ENCODE results near the gene C4orf50. TPM values are rescaled to one million over a fixed set of nuclear protein-coding genes. Genes with fewer than 3 reads are reported as not detected.

C4orf50 gene
- total and polyA plus RNA-seq, 2 donors (not counting 1 experiment from before 2014, with no cell fraction given): 0.02 TPM; not detected in 1

GRCh38 chr4:5921101-5921980 lies 96.9 kb downstream of the C4orf50 start:
- no peaks in the 10 kb centered on the region for H3K9me3 Mint-ChIP-seq (ENCODE audit: insufficient read depth)
- H3K79me2 ChIP-seq (ENCODE audit: control insufficient read depth, insufficient read depth, low read length): no peaks in the 10 kb centered on the region
- H3K27me3 ChIP-seq (replicated peaks in 1 of 4; ENCODE audit: control extremely low read depth in 1 of 4, control insufficient read depth in 3 of 4, insufficient read depth in 4 of 4, low read length in 3 of 4): peaks cover 0 to 10% (median 2%) of the 10 kb centered on the region in 4 experiments
- no peak overlapping the region for H3K27ac ChIP-seq (ENCODE audit: low read length in 2 of 2)
- peaks cover 24% of the 10 kb centered on the region for H3K27me3 Mint-ChIP-seq
- peaks cover 4 to 16% of the 10 kb centered on the region in 2 donors for H3K4me1 ChIP-seq (ENCODE audit: control insufficient read depth in 2 of 2, insufficient read depth in 2 of 2, low read length in 2 of 2)
- WGBS (ENCODE audit: insufficient coverage): 55% methylated on average over 11 of the region's 16 CpGs
- no peak overlapping the region for H2AFZ ChIP-seq (ENCODE audit: insufficient read depth, low read depth, low read length, poor library complexity, severe bottlenecking)
- H3K9me3 ChIP-seq (ENCODE audit: control extremely low read depth in 1 of 3, control insufficient read depth in 2 of 3, insufficient read depth in 1 of 3, low read length in 2 of 3): peaks cover 0 to 22% (median 0%) of the 10 kb centered on the region in 3 donors
- intact Hi-C loops (cut with micrococcal nuclease): no loop called here
- TF ChIP-seq EZH2 (IDR thresholded peaks at IDR 0.05; ENCODE audit: borderline replicate concordance, insufficient read depth, low read depth, low read length, poor library complexity, severe bottlenecking): no peak
- TF ChIP-seq, protein P1, sequence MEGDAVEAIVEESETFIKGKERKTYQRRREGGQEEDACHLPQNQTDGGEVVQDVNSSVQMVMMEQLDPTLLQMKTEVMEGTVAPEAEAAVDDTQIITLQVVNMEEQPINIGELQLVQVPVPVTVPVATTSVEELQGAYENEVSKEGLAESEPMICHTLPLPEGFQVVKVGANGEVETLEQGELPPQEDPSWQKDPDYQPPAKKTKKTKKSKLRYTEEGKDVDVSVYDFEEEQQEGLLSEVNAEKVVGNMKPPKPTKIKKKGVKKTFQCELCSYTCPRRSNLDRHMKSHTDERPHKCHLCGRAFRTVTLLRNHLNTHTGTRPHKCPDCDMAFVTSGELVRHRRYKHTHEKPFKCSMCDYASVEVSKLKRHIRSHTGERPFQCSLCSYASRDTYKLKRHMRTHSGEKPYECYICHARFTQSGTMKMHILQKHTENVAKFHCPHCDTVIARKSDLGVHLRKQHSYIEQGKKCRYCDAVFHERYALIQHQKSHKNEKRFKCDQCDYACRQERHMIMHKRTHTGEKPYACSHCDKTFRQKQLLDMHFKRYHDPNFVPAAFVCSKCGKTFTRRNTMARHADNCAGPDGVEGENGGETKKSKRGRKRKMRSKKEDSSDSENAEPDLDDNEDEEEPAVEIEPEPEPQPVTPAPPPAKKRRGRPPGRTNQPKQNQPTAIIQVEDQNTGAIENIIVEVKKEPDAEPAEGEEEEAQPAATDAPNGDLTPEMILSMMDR (IDR thresholded peaks at IDR 0.05): no peak
- H3K4me2 ChIP-seq (replicated peaks; ENCODE audit: low read depth, low read length, poor library complexity, severe bottlenecking): no peak overlapping the region
- H3K9ac ChIP-seq (ENCODE audit: low read length): no peak overlapping the region
- peaks cover 9% of the 10 kb centered on the region for H3K4me1 Mint-ChIP-seq
- DNase-seq (no peak), ATAC-seq (ENCODE audit: low read depth) (no peak)
- no peak overlapping the region for H3K27ac Mint-ChIP-seq
- no peak overlapping the region for H3K4me3 Mint-ChIP-seq
- no peak overlapping the region for H3K4me3 ChIP-seq (ENCODE audit: control extremely low read depth in 1 of 5, extremely low read depth in 1 of 5, insufficient read depth in 1 of 5, low read depth in 2 of 5, low read length in 4 of 5)
- no peaks in the 10 kb centered on the region for H3K36me3 ChIP-seq (replicated peaks in 1 of 2; ENCODE audit: control extremely low read depth in 1 of 2, control insufficient read depth in 1 of 2, extremely low read depth in 1 of 2, insufficient read depth in 2 of 2, low read length in 1 of 2)
- ChIA-PET CTCF (no interaction called here), POLR2A (no interaction called here)
- H4K20me1 ChIP-seq (ENCODE audit: control insufficient read depth, insufficient read depth, low read length, poor library complexity, severe bottlenecking): no peaks in the 10 kb centered on the region

DNA sequence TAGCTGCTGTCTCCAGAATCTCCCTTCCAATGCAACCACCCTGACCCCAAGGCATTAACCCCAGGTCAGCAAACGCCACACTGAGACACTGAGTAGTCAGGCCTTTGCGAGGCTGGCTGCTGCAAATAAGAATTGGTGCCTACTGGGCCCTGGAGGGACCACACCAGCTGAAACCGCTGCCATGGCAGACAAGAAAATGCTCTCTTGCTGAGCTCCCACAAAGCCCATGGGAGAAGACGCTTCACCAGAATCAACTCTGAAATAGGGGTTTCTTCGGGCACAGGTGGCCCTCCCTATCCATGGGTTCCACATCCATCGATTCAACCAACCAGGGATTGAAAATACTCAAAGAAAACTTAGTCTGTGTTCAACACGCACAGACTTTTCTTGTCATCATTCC lies 98.7 kb downstream of the C4orf50 start:
- no peaks in the 10 kb centered on the region for H3K79me2 ChIP-seq (ENCODE audit: control insufficient read depth, insufficient read depth, low read length)
- peaks cover 24% of the 10 kb centered on the region for H3K27me3 Mint-ChIP-seq
- DNase-seq (no peak), ATAC-seq (ENCODE audit: low read depth) (no peak)
- H3K27ac ChIP-seq (ENCODE audit: low read length in 2 of 2): no peak overlapping the region
- CTCF ChIA-PET: no interaction called here
- peaks cover 0 to 10% (median 2%) of the 10 kb centered on the region in 4 experiments for H3K27me3 ChIP-seq (replicated peaks in 1 of 4; ENCODE audit: control extremely low read depth in 1 of 4, control insufficient read depth in 3 of 4, insufficient read depth in 4 of 4, low read length in 3 of 4)
- H3K27ac Mint-ChIP-seq: no peak overlapping the region
- no peaks in the 10 kb centered on the region for H3K36me3 ChIP-seq (replicated peaks in 1 of 2; ENCODE audit: control extremely low read depth in 1 of 2, control insufficient read depth in 1 of 2, extremely low read depth in 1 of 2, insufficient read depth in 2 of 2, low read length in 1 of 2)
- no peak overlapping the region for H3K4me3 Mint-ChIP-seq
- TF ChIP-seq, protein P1 (IDR thresholded peaks at IDR 0.05): no peak
- no peak for TF ChIP-seq EZH2 (IDR thresholded peaks at IDR 0.05; ENCODE audit: borderline replicate concordance, insufficient read depth, low read depth, low read length, poor library complexity, severe bottlenecking)
- H3K4me1 ChIP-seq (ENCODE audit: control insufficient read depth in 2 of 2, insufficient read depth in 2 of 2, low read length in 2 of 2): peaks cover 4 to 17% of the 10 kb centered on the region in 2 donors
- H3K9me3 ChIP-seq (ENCODE audit: control extremely low read depth in 1 of 3, control insufficient read depth in 2 of 3, insufficient read depth in 1 of 3, low read length in 2 of 3): peaks cover 0 to 18% (median 0%) of the 10 kb centered on the region in 3 donors
- 21% methylated on average over 5 of the region's 7 CpGs for WGBS (ENCODE audit: insufficient coverage)
- no peak overlapping the region for H3K4me2 ChIP-seq (replicated peaks; ENCODE audit: low read depth, low read length, poor library complexity, severe bottlenecking)
- no peak overlapping the region for H3K4me3 ChIP-seq (ENCODE audit: control extremely low read depth in 1 of 5, extremely low read depth in 1 of 5, insufficient read depth in 1 of 5, low read depth in 2 of 5, low read length in 4 of 5)
- no peaks in the 10 kb centered on the region for H4K20me1 ChIP-seq (ENCODE audit: control insufficient read depth, insufficient read depth, low read length, poor library complexity, severe bottlenecking)
- H3K9me3 Mint-ChIP-seq (ENCODE audit: insufficient read depth): no peaks in the 10 kb centered on the region
- H2AFZ ChIP-seq (ENCODE audit: insufficient read depth, low read depth, low read length, poor library complexity, severe bottlenecking): no peak overlapping the region
- peaks cover 11% of the 10 kb centered on the region for H3K4me1 Mint-ChIP-seq
- POLR2A ChIA-PET: no interaction called here
- no peak overlapping the region for H3K9ac ChIP-seq (ENCODE audit: low read length)
- intact Hi-C loops (cut with micrococcal nuclease): no loop called here
